ENCODE data around the gene EVI5.
"Not testable (repeated sequence)": the region's sequence is repeated elsewhere in the genome, so short reads cannot be mapped to it uniquely, and the experiment has no call there.

GRCh38 chr1:92746255-92746654 lies 38.7 kb downstream of the EVI5 start:
- not testable (repeated sequence) for TF ChIP-seq CTCF, BCL3 (IDR thresholded peaks at IDR 0.05)
- TF ChIP-seq, protein P1, sequence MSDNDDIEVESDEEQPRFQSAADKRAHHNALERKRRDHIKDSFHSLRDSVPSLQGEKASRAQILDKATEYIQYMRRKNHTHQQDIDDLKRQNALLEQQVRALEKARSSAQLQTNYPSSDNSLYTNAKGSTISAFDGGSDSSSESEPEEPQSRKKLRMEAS (IDR thresholded peaks at IDR 0.05) = not testable (repeated sequence)
